PC-3 (cell line): ENCODE measurements around the gene CASKIN1. TPM values are rescaled to one million over a fixed set of nuclear protein-coding genes. Genes with fewer than 3 reads are reported as not detected.
A peak's percentile ranks its signal among the peaks of the same experiment; 100 is the strongest.

Source experiments
- ATAC-seq: fragments of 200-7000 bp; cut with Tn5 transposase; 2 replicates; pipeline ENCODE4 v1.9.1; 2020; ENCODE audit warnings: mild to moderate bottlenecking, moderate library complexity
- BruUV-seq: library from RNA; stranded (reverse); fragments of 400-500 nt; replicated peaks from 2 replicates; lab custom pipeline; 2021; lab: Mats Ljungman, UMichigan
- CTCF ChIA-PET: fragments of 300-600 bp; sonication (Branson Sonifier 250); formaldehyde crosslinking; loops from one replicate; lab custom pipeline; 2022; ENCODE audit warnings: antibody characterized with exemption; lab: Charles Lee
- POLR2A ChIA-PET: fragments of 300-600 bp; sonication (Branson Sonifier 250); formaldehyde crosslinking; loops from one replicate; lab custom pipeline; 2022; ENCODE audit warnings: antibody characterized with exemption; ENCODE audit not compliant: unreplicated experiment; lab: Charles Lee
- DNase-seq: peaks from one replicate; pipeline ENCODE4 v3.0.0-alpha.2; 2015
- H2AFZ ChIP-seq: fragments of 300-600 bp; sonication (generic); 2 replicates; pipeline ENCODE4 v1.6.0; 2016; ENCODE audit warnings: antibody characterized with exemption, low read length
- H3F3A ChIP-seq: fragments of 300-600 bp; sonication (generic); one replicate; pipeline ENCODE4 v1.6.0; 2017; ENCODE audit warnings: antibody characterized with exemption, low read length, control low read depth, mild to moderate bottlenecking; ENCODE audit not compliant: unreplicated experiment
- H3K27ac ChIP-seq: fragments of 300-600 bp; sonication (generic); 2 replicates; pipeline ENCODE4 v1.5.1; 2016; ENCODE audit warnings: mild to moderate bottlenecking, low read length
- H3K27me3 ChIP-seq: fragments of 300-600 bp; sonication (generic); 2 replicates; pipeline ENCODE4 v1.6.1; 2016; ENCODE audit warnings: low read length, mixed read lengths
- H3K36me3 ChIP-seq: fragments of 300-600 bp; sonication (generic); 2 replicates; pipeline ENCODE4 v1.6.1; 2016; ENCODE audit warnings: low read depth, mixed run types, low read length, mixed read lengths
- H3K4me1 ChIP-seq: fragments of 300-600 bp; sonication (generic); 2 replicates; pipeline ENCODE4 v1.5.1; 2016; ENCODE audit warnings: low read length; ENCODE audit not compliant: insufficient read depth
- H3K4me2 ChIP-seq: fragments of 300-600 bp; sonication (generic); 2 replicates; pipeline ENCODE4 v1.6.0; 2016; ENCODE audit warnings: low read length
- H3K4me3 ChIP-seq: fragments of 300-600 bp; sonication (generic); 2 replicates; pipeline ENCODE4 v1.5.1; 2016; ENCODE audit warnings: mild to moderate bottlenecking, low read length, mixed read lengths
- H3K79me2 ChIP-seq: fragments of 300-600 bp; sonication (generic); 2 replicates; pipeline ENCODE4 v1.6.1; 2017; ENCODE audit warnings: low read length, mixed read lengths
- H3K9ac ChIP-seq: fragments of 300-600 bp; sonication (generic); 2 replicates; pipeline ENCODE4 v1.6.0; 2016; ENCODE audit warnings: mild to moderate bottlenecking, low read length
- H3K9me2 ChIP-seq: fragments of 300-600 bp; sonication (generic); replicated peaks from 2 replicates; pipeline ENCODE4 v1.6.1; 2016; ENCODE audit warnings: mixed run types, low read length, mixed read lengths
- H3K9me3 ChIP-seq: fragments of 300-600 bp; sonication (generic); 2 replicates; pipeline ENCODE4 v1.6.1; 2016; ENCODE audit warnings: low read length, mixed read lengths
- H4K20me1 ChIP-seq: fragments of 300-600 bp; sonication (generic); 2 replicates; pipeline ENCODE4 v1.6.1; 2016; ENCODE audit warnings: low read length, mixed read lengths
- CTCF ChIP-seq: fragments of 300-600 bp; sonication (generic); conservative IDR thresholded peaks from 2 replicates; pipeline ENCODE4 v1.5.1; 2017; ENCODE audit warnings: antibody characterized with exemption, low read depth, mild to moderate bottlenecking, low read length
- EZH2 ChIP-seq: fragments of 300-600 bp; sonication (generic); IDR thresholded peaks from one replicate; pipeline ENCODE4 v1.6.1; 2017; ENCODE audit warnings: antibody characterized with exemption, mild to moderate bottlenecking, low read length; ENCODE audit not compliant: unreplicated experiment
- EZH2phosphoT487 ChIP-seq: fragments of 300-600 bp; sonication (generic); IDR thresholded peaks from 2 replicates; pipeline ENCODE4 v1.6.1; 2018; ENCODE audit warnings: mild to moderate bottlenecking, antibody characterized with exemption, low read length, borderline replicate concordance
- intact Hi-C: fragments of 100-400 bp; cut with micrococcal nuclease; formaldehyde crosslinking; loops from 2 replicates; pipeline ENCODE4 v1.9.0; 2023
- total RNA-seq: library from RNA; depleted of rRNA; stranded (reverse); fragments of >200 nt; gene quantifications from 2 replicates; pipeline ENCODE4 v1.2.3, GENCODE V29; 2014

CASKIN1 gene
- total RNA-seq, 1 experiment from 2014 or later: 1.6 TPM

GRCh38 chr16:2244301-2244700 lies 47.9 kb upstream of the CASKIN1 start:
- ATAC-seq (no peak; the same call in 1 of the 2 replicates), DNase-seq (no peak)
- no TSS peak for BruUV-seq
- peaks cover 9% of the 10 kb centered on the region for H3K79me2 ChIP-seq
- TF ChIP-seq EZH2: no peak
- TF ChIP-seq CTCF: no peak
- no peak for TF ChIP-seq EZH2phosphoT487
- H3K9me2 ChIP-seq: no peaks in the 10 kb centered on the region
- peaks cover 7% of the 10 kb centered on the region; the same call in 1 of the 2 replicates for H3K36me3 ChIP-seq
- H3K9ac ChIP-seq: no peak overlapping the region
- intact Hi-C loops: no loop called here
- H3K9me3 ChIP-seq: no peaks in the 10 kb centered on the region
- peaks cover 7% of the 10 kb centered on the region; the same call in 1 of the 2 replicates for H3K4me1 ChIP-seq
- POLR2A ChIA-PET: no interaction called here
- no peak overlapping the region for H3K4me2 ChIP-seq
- CTCF ChIA-PET: no interaction called here
- no peaks in the 10 kb centered on the region for H3F3A ChIP-seq
- H4K20me1 ChIP-seq: no peaks in the 10 kb centered on the region
- no peaks in the 10 kb centered on the region for H3K27me3 ChIP-seq
- H3K4me3 ChIP-seq: no peak overlapping the region
- no peak overlapping the region for H2AFZ ChIP-seq
- H3K27ac ChIP-seq: no peak overlapping the region

GRCh38 chr16:2243781-2244180 lies 47.4 kb upstream of the CASKIN1 start:
- no peaks in the 10 kb centered on the region for H3K9me3 ChIP-seq
- peaks cover 6% of the 10 kb centered on the region; the same call in 1 of the 2 replicates for H3K79me2 ChIP-seq
- POLR2A ChIA-PET: no interaction called here
- H3F3A ChIP-seq: no peaks in the 10 kb centered on the region
- H3K27ac ChIP-seq: no peak overlapping the region
- H3K4me2 ChIP-seq: no peak overlapping the region
- TF ChIP-seq EZH2phosphoT487: no peak
- TF ChIP-seq EZH2: no peak
- TF ChIP-seq CTCF: no peak
- intact Hi-C loops: no loop called here
- peaks cover 7% of the 10 kb centered on the region; the same call in 1 of the 2 replicates for H3K36me3 ChIP-seq
- CTCF ChIA-PET: no interaction called here
- no peaks in the 10 kb centered on the region for H4K20me1 ChIP-seq
- DNase-seq (no peak), ATAC-seq (no peak)
- H3K4me3 ChIP-seq: no peak overlapping the region
- BruUV-seq: no TSS peak
- H3K27me3 ChIP-seq: no peaks in the 10 kb centered on the region
- H3K4me1 ChIP-seq: peaks cover 7% of the 10 kb centered on the region; the same call in 1 of the 2 replicates
- no peak overlapping the region for H2AFZ ChIP-seq
- no peak overlapping the region for H3K9ac ChIP-seq
- no peaks in the 10 kb centered on the region for H3K9me2 ChIP-seq

- Histone ChIP-seq H3K36me3 (peaks cover 7% of the 10 kb centered on the region; the same call in 1 of the 2 replicates), H2AFZ (no peak overlapping the region), H3K27me3 (no peaks in the 10 kb centered on the region), H3K27ac (no peak overlapping the region), H3K9me3 (no peaks in the 10 kb centered on the region), H3K9me2 (no peaks in the 10 kb centered on the region), H4K20me1 (no peaks in the 10 kb centered on the region), H3K4me1 (peaks cover 7% of the 10 kb centered on the region; the same call in 1 of the 2 replicates), H3F3A (no peaks in the 10 kb centered on the region), H3K4me3 (no peak overlapping the region), H3K9ac (no peak overlapping the region), H3K79me2 (no peaks in the 10 kb centered on the region), H3K4me2 (no peak overlapping the region)
- TF ChIP-seq EZH2phosphoT487 (no peak), CTCF (0 out of 2 replicates have a peak, but pooled peaks have one; percentile 11), EZH2 (no peak)
- intact Hi-C loops: no loop called here
- ATAC-seq (no peak), DNase-seq (no peak)
- BruUV-seq: no TSS peak
- ChIA-PET POLR2A (no interaction called here), CTCF (no interaction called here)
Measured at GRCh38 chr16:2243031-2243528, 46.7 kb upstream of the CASKIN1 start.
